Measurements from ENCODE around the gene FAM181A.

Gene FAM181A

GRCh38 chr14:93923626-93924025, 3.5 kb upstream of the FAM181A start:
- Histone ChIP-seq H3K4me3 (ENCODE audit: low read depth, low read length, poor library complexity, severe bottlenecking) (no peak overlapping the region), H3K27ac (ENCODE audit: low read depth, low read length, poor library complexity, severe bottlenecking) (no peak overlapping the region), H3K9ac (ENCODE audit: low read length) (no peak overlapping the region), H3K36me3 (ENCODE audit: insufficient read depth, low read length) (no peaks in the 10 kb centered on the region; the same call in 1 of the 2 replicates), H3K4me2 (ENCODE audit: low read length) (no peak overlapping the region), H3K9me2 (ENCODE audit: low read depth, low read length) (no peaks in the 10 kb centered on the region), H3K9me3 (ENCODE audit: low read length) (no peaks in the 10 kb centered on the region), H3F3A (ENCODE audit: insufficient read depth, low read length) (no peaks in the 10 kb centered on the region), H3K4me1 (ENCODE audit: insufficient read depth, low read length, severe bottlenecking) (no peaks in the 10 kb centered on the region), H2AFZ (ENCODE audit: low read length) (no peak overlapping the region), H3K27me3 (ENCODE audit: insufficient read depth, low read length) (peaks cover 4% of the 10 kb centered on the region; the same call in 1 of the 2 replicates), H3K79me2 (ENCODE audit: insufficient read depth, low read length) (no peaks in the 10 kb centered on the region), H4K20me1 (ENCODE audit: insufficient read depth, low read length) (no peaks in the 10 kb centered on the region)
- TF ChIP-seq CTCF (IDR thresholded peaks at IDR 0.05; ENCODE audit: low read length) (no peak), EZH2 (IDR thresholded peaks at IDR 0.05; ENCODE audit: borderline replicate concordance, low read length) (no peak)

GRCh38 chr14:93924592-93925355, 2.4 kb upstream of the FAM181A start:
- Histone ChIP-seq H3K27ac (ENCODE audit: low read depth, low read length, poor library complexity, severe bottlenecking) (no peak overlapping the region), H3K9ac (ENCODE audit: low read length) (no peak overlapping the region), H3K79me2 (ENCODE audit: insufficient read depth, low read length) (no peaks in the 10 kb centered on the region), H3F3A (ENCODE audit: insufficient read depth, low read length) (no peaks in the 10 kb centered on the region), H3K27me3 (ENCODE audit: insufficient read depth, low read length) (no peaks in the 10 kb centered on the region), H3K4me3 (ENCODE audit: low read depth, low read length, poor library complexity, severe bottlenecking) (no peak overlapping the region), H3K4me2 (ENCODE audit: low read length) (no peak overlapping the region), H3K4me1 (ENCODE audit: insufficient read depth, low read length, severe bottlenecking) (no peaks in the 10 kb centered on the region), H3K36me3 (ENCODE audit: insufficient read depth, low read length) (no peaks in the 10 kb centered on the region), H4K20me1 (ENCODE audit: insufficient read depth, low read length) (no peaks in the 10 kb centered on the region), H3K9me2 (ENCODE audit: low read depth, low read length) (no peaks in the 10 kb centered on the region), H3K9me3 (ENCODE audit: low read length) (no peaks in the 10 kb centered on the region), H2AFZ (ENCODE audit: low read length) (no peak overlapping the region)
- TF ChIP-seq EZH2 (IDR thresholded peaks at IDR 0.05; ENCODE audit: borderline replicate concordance, low read length) (no peak), CTCF (IDR thresholded peaks at IDR 0.05; ENCODE audit: low read length) (no peak)

GRCh38 chr14:93925374-93925895, 1.7 kb upstream of the FAM181A start:
- no peaks in the 10 kb centered on the region for H3K27me3 ChIP-seq (ENCODE audit: insufficient read depth, low read length)
- no peaks in the 10 kb centered on the region for H3K9me3 ChIP-seq (ENCODE audit: low read length)
- no peak overlapping the region for H2AFZ ChIP-seq (ENCODE audit: low read length)
- H3F3A ChIP-seq (ENCODE audit: insufficient read depth, low read length), result no peaks in the 10 kb centered on the region
- no peak overlapping the region for H3K4me2 ChIP-seq (ENCODE audit: low read length)
- no peaks in the 10 kb centered on the region for H4K20me1 ChIP-seq (ENCODE audit: insufficient read depth, low read length)
- H3K4me1 ChIP-seq (ENCODE audit: insufficient read depth, low read length, severe bottlenecking), result no peaks in the 10 kb centered on the region
- H3K27ac ChIP-seq (ENCODE audit: low read depth, low read length, poor library complexity, severe bottlenecking), result no peak overlapping the region
- TF ChIP-seq EZH2 (IDR thresholded peaks at IDR 0.05; ENCODE audit: borderline replicate concordance, low read length) (no peak), CTCF (IDR thresholded peaks at IDR 0.05; ENCODE audit: low read length) (no peak)
- no peak overlapping the region for H3K4me3 ChIP-seq (ENCODE audit: low read depth, low read length, poor library complexity, severe bottlenecking)
- no peaks in the 10 kb centered on the region; the same call in 1 of the 2 replicates for H3K36me3 ChIP-seq (ENCODE audit: insufficient read depth, low read length)
- no peak overlapping the region for H3K9ac ChIP-seq (ENCODE audit: low read length)
- H3K79me2 ChIP-seq (ENCODE audit: insufficient read depth, low read length), result no peaks in the 10 kb centered on the region
- H3K9me2 ChIP-seq (ENCODE audit: low read depth, low read length), result no peaks in the 10 kb centered on the region

Data from OCI-LY1 (cell line).